LNCaP clone FGC (cell line): Measurements from ENCODE around the gene ANXA9.

Experiments used
- DNase-seq: peaks from one replicate; pipeline ENCODE4 v3.0.0-alpha.2; 2011; ENCODE audit warnings: low read depth
- H3K4me3 ChIP-seq: 2 replicates; pipeline ENCODE4 v1.5.1; 2011; ENCODE audit warnings: mild to moderate bottlenecking, low read depth, low read length, control low read depth
- CTCF ChIP-seq: IDR thresholded peaks from 2 replicates; pipeline ENCODE4 v1.5.1; 2012; ENCODE audit warnings: mild to moderate bottlenecking; ENCODE audit not compliant: control insufficient read depth, insufficient read depth; ENCODE audit errors: extremely low read depth

The ANXA9 gene

DNA sequence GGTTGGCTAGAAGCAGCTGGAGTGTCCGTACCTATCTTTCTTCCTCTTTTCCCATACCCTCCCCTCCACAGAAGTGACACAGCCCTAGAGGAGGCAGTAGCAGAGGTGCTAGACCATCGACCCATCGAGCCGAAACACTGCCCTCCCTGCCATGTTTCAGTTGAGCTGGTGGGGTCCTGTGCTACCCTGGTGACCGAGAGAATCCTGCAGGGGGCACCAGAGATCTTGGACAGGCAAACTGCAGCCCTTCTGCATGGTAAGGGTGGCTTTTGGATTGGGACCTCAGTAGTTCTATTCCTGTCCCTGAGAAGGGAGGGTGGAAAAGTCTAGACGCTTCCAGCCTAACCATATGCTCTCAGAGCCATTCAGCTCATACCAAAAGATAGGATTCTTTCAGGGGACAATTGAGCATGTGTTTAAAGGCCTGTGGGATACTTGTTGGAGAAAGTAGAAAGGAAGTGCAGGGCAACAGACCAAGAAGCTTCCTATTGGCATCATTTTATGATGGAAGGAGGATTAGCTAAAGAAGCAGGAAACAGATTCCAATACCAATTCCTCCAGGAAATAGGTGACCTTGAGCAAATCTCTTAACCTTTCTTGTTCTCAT lies 42.6 kb downstream of the ANXA9 start:
- no peak for DNase-seq
- no peak overlapping the region for H3K4me3 ChIP-seq
- TF ChIP-seq CTCF, result peak; percentile 60

DNA sequence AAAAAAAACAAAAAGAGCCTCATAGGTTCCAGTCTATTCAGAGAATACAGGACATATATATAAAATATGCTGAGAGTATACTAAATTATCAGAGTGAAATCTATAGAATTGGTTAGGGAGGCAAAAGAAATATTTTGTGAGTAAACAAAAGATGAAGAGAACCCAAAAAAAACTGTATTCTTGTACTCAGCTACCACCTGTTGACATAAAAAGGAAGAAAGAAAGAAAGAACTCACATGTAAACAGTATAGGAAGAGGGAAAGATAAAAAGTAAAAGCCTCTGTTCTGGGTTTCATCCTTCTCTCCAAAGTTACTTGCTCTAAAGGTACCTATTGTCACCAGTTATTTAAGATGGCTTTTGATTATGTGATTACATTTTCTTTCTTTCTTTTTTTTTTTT lies 44.4 kb downstream of the ANXA9 start:
- DNase-seq, result no peak
- no peak for TF ChIP-seq CTCF
- no peak overlapping the region for H3K4me3 ChIP-seq

GRCh38 chr1:151032164-151032563 lies 50.1 kb downstream of the ANXA9 start:
- no peak for TF ChIP-seq CTCF
- no peak overlapping the region for H3K4me3 ChIP-seq
- DNase-seq, result no peak

DNA sequence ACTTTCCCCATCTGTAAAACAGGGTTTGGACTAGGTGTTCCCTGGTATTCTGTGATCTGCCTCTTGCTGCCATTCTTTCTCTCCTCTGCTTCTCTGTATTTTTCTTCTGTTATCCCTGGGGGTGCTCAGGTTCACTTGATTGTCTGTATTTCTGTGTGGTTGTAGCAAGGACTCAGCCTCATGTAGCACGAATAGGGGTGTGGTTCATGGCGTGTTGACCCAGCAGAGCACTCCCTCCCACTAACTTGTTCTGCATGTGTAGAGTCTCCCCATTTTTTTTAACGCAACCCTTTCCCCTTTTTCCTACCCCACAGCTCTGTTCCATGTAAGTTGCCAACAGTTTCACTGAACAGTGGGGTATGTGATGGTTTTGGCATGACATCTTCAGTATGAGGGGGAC lies 53.1 kb downstream of the ANXA9 start:
- TF ChIP-seq CTCF, result no peak
- H3K4me3 ChIP-seq, result no peak overlapping the region
- DNase-seq, result no peak

GRCh38 chr1:151036356-151036755 lies 54.3 kb downstream of the ANXA9 start, which contains the start of gene BNIPL:
BNIPL (plus strand) TSS chr1:151036586; CDS start chr1:151036726, 140 bp downstream.
- no peak for DNase-seq
- H3K4me3 ChIP-seq, result no peak within 1 kb of the TSS
- TF ChIP-seq CTCF, result no peak

GRCh38 chr1:151037032-151037431 lies 54.9 kb downstream of the ANXA9 start:
- no peak overlapping the region for H3K4me3 ChIP-seq
- TF ChIP-seq CTCF, result no peak

DNA sequence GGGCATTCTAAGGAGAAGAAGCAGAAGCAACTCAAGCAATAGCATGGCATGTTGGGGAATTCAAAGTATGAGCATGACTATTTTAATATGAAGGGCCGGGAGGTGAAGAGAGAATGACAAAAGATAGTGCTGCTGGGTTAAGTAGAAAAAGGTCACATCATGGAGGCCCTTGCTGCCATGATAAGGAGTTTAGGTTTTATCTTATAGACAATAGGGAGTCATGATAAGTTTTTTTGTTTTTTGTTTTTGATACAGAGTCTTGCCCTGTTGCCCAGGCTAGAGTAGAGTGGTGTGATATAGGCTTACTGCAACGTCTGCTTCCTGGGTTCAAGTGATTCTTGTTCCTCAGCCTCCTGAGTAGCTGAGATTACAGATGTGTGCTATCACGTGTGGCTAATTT lies 57.4 kb downstream of the ANXA9 start:
- no peak overlapping the region for H3K4me3 ChIP-seq
- DNase-seq, result no peak
- TF ChIP-seq CTCF, result no peak

More at GRCh38 chr1:151037032-151037431, 54.9 kb downstream of the ANXA9 start:
- DNase-seq, result no peak
